Muscle layer of colon (tissue), 2 donors: ENCODE results near the gene MROH2B.

Source experiments
- H3K27ac ChIP-seq: one replicate; pipeline ENCODE4 v1.7.0; 2013; ENCODE audit warnings: low read depth, mild to moderate bottlenecking, low read length, moderate library complexity
- H3K27me3 ChIP-seq, 2 donors: one replicate each; pipeline ENCODE4 v1.7.0; 2013; ENCODE audit warnings: low read length in 2 of 2, mild to moderate bottlenecking in 2 of 2; ENCODE audit not compliant: insufficient read depth in 2 of 2, control insufficient read depth in 1 of 2
- H3K36me3 ChIP-seq: one replicate; pipeline ENCODE4 v1.7.0; 2013; ENCODE audit warnings: mild to moderate bottlenecking, low read length; ENCODE audit not compliant: insufficient read depth
- H3K4me1 ChIP-seq: one replicate; pipeline ENCODE4 v1.7.0; 2013; ENCODE audit warnings: mild to moderate bottlenecking, low read length; ENCODE audit not compliant: insufficient read depth
- H3K4me3 ChIP-seq, 2 donors: one replicate each; pipeline ENCODE4 v1.7.0; 2013; ENCODE audit warnings: low read length in 2 of 2, low read depth in 1 of 2, mild to moderate bottlenecking in 1 of 2, moderate library complexity in 1 of 2
- H3K9ac ChIP-seq: one replicate; pipeline ENCODE4 v1.7.0; 2013; ENCODE audit warnings: low read length
- H3K9me3 ChIP-seq: one replicate; pipeline ENCODE4 v1.7.0; 2013; ENCODE audit warnings: mild to moderate bottlenecking, low read length
- donor health status: abdominal sarcoma.
- donor health status: Adenocarcinoma of cecum.

MROH2B gene

DNA sequence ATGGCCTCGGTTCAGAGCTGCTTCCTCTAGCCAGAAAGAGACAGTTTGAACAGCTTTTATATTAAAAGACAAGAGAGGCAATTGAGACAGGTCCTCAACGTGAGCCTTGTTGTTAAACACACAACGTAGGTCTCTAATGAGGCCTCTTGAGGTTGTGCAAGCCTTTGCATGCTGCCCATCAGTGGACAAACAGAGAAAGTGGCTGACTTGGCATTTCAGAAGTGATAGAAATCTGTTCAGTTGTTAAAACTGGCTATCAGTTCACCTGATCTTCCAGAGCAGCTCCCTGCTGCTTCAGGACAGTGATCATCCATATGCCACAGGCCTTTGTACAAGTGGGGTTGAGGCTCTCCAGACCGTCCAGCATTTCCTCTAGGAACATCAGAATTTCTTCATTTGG lies 58.8 kb downstream of the MROH2B start:
- H3K27me3 ChIP-seq, result no peaks in the 10 kb centered on the region

DNA sequence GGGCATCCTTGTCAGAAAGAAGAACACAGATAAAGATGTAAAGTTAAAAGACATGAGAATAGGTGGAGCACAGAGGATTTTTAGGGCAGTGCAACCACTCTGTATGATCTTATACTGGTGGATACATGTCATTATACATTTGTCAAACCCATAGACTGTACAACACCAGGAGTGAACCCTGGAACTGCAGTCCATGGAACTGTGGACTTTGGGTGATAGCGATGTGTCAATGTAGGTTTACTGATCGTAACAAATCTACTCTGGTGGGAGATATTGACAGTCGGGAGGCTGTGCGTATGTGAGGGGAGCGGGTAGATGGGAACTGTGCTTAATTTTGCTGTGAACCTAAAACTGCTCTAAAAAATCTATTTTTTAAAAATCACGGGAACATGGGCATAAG lies 60.6 kb downstream of the MROH2B start:
- H3K27me3 ChIP-seq, result no peaks in the 10 kb centered on the region
- no peak overlapping the region for H3K27ac ChIP-seq
- H3K4me1 ChIP-seq, result no peaks in the 10 kb centered on the region
- H3K9me3 ChIP-seq, result no peaks in the 10 kb centered on the region
- H3K4me3 ChIP-seq, result no peak overlapping the region
- H3K9ac ChIP-seq, result no peak overlapping the region
- no peaks in the 10 kb centered on the region for H3K36me3 ChIP-seq

More for the DNA sequence above, 58.8 kb downstream of the MROH2B start:
- Histone ChIP-seq H3K4me1 (no peaks in the 10 kb centered on the region), H3K27ac (no peak overlapping the region), H3K36me3 (no peaks in the 10 kb centered on the region), H3K4me3 (no peak overlapping the region), H3K9ac (no peak overlapping the region), H3K9me3 (no peaks in the 10 kb centered on the region)

DNA sequence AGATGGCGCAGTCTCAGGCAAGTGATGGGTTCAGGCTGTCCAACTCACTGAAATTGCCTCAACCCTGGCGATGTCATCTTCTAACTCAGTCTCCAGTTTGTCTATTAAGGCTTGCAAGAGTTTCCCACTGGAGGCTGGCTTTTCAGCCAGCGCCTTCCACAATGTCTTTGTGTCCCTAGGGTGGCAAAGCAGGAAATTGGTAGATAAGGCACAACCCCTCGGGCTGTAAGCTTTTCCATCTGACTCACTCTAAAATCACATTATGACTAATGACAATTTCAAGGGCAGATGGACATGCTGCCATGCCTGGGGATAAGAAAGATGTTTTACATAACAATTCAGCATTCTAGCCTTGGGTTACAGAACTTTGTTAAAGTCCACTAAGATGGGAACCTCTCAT lies 61.9 kb downstream of the MROH2B start:
- Histone ChIP-seq H3K4me3 (no peak overlapping the region), H3K4me1 (no peaks in the 10 kb centered on the region)

DNA sequence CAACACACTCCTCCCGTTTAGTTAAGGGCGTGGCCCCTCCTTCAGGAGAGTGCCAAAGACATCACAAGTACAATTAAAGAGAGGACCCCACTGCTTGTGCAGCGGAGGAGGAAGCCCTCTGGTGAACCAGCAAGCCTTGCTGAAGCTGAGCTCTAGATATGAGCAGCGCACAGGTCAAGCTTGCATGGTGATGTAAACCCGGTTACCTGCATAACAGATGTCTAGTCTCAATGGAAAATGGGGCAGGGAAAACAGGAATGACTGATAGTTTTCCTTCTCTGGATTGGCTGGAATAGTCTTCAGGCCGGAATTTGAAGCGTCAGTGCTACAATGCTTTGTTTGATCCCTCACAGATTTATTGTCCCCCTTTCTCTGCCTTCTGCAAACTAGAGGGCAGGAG lies 66.2 kb downstream of the MROH2B start:
- H3K36me3 ChIP-seq, result no peaks in the 10 kb centered on the region
- no peaks in the 10 kb centered on the region for H3K27me3 ChIP-seq
- H3K4me1 ChIP-seq, result no peaks in the 10 kb centered on the region
- no peaks in the 10 kb centered on the region for H3K9me3 ChIP-seq
- H3K9ac ChIP-seq, result no peak overlapping the region
- no peak overlapping the region for H3K4me3 ChIP-seq
- no peak overlapping the region for H3K27ac ChIP-seq

More for the DNA sequence above, 61.9 kb downstream of the MROH2B start:
- H3K9me3 ChIP-seq, result no peaks in the 10 kb centered on the region
- no peak overlapping the region for H3K9ac ChIP-seq
- no peak overlapping the region for H3K27ac ChIP-seq
- H3K27me3 ChIP-seq, result no peaks in the 10 kb centered on the region
- no peaks in the 10 kb centered on the region for H3K36me3 ChIP-seq

DNA sequence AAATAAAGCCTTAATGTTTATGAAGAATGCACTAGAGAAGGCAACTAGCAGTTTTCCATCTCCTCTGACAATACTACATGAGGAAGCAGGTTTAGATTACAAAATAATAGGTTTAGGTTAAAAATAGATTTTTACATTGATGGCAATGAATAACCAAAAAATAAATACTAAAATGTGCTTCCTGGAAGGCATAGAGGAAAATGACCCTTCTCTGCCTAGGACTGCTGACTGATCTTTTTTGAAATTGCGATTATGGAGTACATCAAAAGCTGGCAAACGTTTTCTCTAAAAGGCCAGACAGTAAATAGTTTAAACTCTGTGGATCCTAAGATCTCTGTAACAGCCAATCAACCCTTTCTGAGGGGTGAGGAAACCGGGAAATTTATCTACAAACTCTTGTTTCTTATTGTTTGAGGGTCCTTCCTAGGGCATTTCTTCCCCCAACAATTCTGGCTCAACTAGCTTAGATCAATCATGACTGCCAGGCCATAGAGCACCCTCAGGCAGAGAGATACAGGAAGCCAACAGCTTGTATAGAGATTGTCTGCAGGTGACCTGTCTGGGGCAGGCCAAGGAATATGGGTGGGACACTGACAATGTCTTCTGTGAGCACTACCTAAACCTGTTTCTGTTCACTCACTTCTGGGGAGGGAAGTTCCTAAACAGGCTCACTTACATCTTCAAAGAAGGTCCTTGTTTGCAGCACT lies 67.3 kb downstream of the MROH2B start:
- no peak overlapping the region for H3K27ac ChIP-seq
- H3K27me3 ChIP-seq, result no peaks in the 10 kb centered on the region

DNA sequence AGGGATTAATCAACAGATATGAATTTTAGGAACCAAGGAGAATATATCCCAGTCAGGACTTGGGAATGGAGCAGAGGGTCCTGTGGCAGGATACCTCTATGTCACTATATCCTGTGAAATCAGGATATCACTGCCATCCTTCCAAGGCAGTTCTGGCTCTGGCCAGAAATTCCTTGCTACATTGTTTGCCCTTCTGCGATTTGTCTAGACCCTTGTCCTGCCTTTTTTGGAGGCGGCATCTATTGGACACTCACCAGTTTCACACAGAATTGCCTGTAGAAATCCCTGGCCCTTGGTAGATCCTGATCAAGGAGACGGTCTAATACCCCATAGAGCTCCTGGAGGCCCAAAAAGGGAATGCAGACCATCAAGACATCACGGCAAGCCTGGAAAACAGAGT lies 71.2 kb downstream of the MROH2B start:
- Histone ChIP-seq H3K27me3 (no peaks in the 10 kb centered on the region), H3K36me3 (no peaks in the 10 kb centered on the region), H3K4me1 (no peaks in the 10 kb centered on the region), H3K9ac (no peak overlapping the region), H3K4me3 (no peak overlapping the region), H3K9me3 (no peaks in the 10 kb centered on the region), H3K27ac (no peak overlapping the region)

More for the DNA sequence above, 67.3 kb downstream of the MROH2B start:
- no peaks in the 10 kb centered on the region for H3K4me1 ChIP-seq
- H3K4me3 ChIP-seq, result no peak overlapping the region
- no peak overlapping the region for H3K9ac ChIP-seq
- no peaks in the 10 kb centered on the region for H3K36me3 ChIP-seq
- H3K9me3 ChIP-seq, result no peaks in the 10 kb centered on the region

DNA sequence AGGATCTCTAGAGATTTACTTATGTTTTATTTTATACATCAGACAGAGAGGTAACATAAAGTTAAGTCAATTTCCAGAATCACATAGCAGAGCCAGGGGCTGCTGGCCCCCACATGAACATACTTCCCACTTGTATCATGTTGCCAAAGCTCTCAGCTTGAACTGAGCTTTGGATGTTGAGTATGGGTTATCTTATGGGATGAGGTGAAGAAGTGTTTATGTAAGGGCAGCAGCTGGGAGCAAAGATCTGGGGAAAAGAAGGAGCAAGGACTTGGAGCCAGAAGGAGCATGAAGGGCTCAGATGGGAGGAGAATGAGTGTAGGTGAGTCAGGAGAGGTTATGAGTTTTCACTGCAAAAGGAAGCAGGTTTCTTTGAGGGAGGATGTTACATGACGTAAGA lies 72.0 kb downstream of the MROH2B start:
- no peaks in the 10 kb centered on the region for H3K9me3 ChIP-seq
- no peaks in the 10 kb centered on the region for H3K27me3 ChIP-seq
- H3K36me3 ChIP-seq, result no peaks in the 10 kb centered on the region
- no peaks in the 10 kb centered on the region for H3K4me1 ChIP-seq
- H3K27ac ChIP-seq, result no peak overlapping the region
- H3K9ac ChIP-seq, result no peak overlapping the region
- no peak overlapping the region for H3K4me3 ChIP-seq

DNA sequence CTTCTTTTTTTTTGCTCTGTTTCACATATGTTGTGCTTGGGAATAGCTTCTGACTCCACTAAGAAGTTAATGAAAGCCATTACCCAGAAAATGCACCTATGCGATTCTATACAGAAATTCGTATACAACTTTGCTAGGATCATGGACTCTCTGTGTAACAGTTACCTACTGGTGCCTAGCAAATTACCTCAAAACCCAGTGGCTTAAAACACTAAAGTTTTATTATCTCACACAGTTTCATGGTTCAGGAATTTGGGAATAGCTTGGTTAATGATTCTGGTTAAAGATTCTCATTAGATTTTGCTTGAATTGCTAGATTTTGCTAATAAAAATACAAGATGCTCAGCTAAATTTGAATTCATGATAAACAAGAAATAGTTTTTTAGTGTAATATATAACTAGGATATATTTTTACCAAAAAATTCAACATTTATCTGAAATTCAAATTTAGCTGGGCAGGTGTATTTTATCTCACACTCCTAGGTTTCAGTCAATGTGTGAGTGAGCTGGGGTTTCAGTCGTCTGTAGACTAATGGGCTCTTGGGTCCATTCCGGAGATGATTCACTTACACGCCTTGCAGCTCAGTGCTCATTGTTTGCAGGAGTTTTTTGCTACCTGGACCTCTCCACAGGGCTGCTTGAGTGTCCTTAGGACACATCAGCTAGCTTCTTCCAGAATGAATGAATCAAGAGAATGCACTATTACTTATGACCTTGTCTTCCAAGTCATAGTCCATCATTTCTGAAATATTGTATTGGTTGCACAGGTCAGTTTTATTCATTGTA lies 75.1 kb downstream of the MROH2B start:
- Histone ChIP-seq H3K36me3 (no peaks in the 10 kb centered on the region), H3K4me3 (no peak overlapping the region), H3K4me1 (no peaks in the 10 kb centered on the region), H3K27me3 (no peaks in the 10 kb centered on the region), H3K9ac (no peak overlapping the region), H3K27ac (no peak overlapping the region), H3K9me3 (no peaks in the 10 kb centered on the region)

DNA sequence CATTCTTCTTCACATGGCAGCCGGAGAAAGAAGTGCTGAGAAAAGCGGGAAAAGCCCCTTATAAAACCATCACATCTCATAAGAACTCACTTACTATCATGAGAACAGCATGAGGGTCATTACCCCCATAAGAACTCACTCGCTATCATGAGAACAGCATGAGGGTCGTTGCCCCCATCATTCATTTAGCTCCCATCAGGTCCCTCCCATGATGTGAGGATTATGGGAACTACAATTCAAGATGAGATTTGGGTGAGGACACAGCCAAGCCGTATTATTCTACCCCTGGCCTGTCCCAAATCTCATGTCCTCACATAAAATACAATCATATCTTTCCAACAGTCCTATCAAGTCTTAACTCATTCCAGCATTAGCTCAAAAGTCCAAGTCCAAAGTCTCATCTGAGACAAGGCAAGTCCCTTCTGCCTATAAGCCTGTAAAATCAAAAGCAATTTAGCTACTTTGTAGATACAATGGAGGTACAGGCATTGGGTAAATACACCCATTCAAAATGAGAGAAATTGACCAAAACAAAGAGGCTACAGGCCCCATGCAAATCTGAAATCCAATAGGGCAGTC lies 79.1 kb downstream of the MROH2B start:
- H3K36me3 ChIP-seq, result no peaks in the 10 kb centered on the region
- H3K4me1 ChIP-seq, result no peaks in the 10 kb centered on the region
- no peak overlapping the region for H3K4me3 ChIP-seq
- H3K9ac ChIP-seq, result no peak overlapping the region
- H3K9me3 ChIP-seq, result no peaks in the 10 kb centered on the region
- H3K27me3 ChIP-seq, result no peaks in the 10 kb centered on the region
- no peak overlapping the region for H3K27ac ChIP-seq

DNA sequence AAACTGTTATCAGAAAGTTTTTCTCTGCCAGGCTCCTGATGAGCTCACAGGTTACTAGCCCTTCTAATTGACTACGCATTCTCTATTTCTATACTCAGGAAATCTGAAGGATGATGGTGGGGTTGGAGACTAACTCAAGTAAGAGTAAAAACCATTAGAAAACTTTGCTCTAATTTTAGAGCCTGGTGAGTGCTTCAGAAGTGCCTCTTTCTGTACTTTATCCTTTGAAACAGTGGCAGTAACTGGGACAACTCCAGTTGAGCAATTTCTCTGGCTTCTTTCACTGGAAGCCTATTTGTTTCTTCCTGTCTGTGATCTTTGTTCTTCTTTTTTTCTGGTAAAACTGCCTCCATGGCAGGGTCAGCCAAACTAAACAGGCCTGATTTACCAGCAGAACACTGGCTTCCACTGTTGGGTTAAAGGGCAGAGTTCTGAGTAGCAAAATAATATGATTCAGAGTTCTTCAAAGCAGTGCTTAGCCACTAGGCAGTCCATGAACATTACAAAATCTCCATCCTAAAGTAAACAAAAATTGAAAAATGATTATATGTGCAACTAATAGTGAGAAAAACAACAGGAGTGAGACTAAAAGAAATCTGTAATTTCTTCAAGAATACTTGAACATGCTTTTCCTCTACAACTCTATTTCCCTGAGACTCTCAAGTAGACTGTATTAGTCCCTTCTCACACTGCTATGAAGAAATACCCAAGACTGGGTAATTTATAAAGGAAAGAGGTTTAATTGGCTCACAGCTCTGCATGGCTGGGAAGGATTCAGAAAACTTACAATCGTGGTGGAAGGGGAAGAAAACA lies 79.8 kb downstream of the MROH2B start:
- no peak overlapping the region for H3K9ac ChIP-seq
- no peak overlapping the region for H3K4me3 ChIP-seq
- no peaks in the 10 kb centered on the region for H3K36me3 ChIP-seq
- no peaks in the 10 kb centered on the region for H3K4me1 ChIP-seq
- no peak overlapping the region for H3K27ac ChIP-seq
- no peaks in the 10 kb centered on the region for H3K27me3 ChIP-seq
- H3K9me3 ChIP-seq, result no peaks in the 10 kb centered on the region
